MCF 10A (cell line): ENCODE results near the gene SLC46A1. TPM values are rescaled to one million over a fixed set of nuclear protein-coding genes. Genes with fewer than 3 reads are reported as not detected.

ENCODE experiments used
- BruUV-seq: library from RNA; stranded (reverse); fragments of 400-500 nt; replicated peaks from 2 replicates; lab custom pipeline; 2021; lab: Mats Ljungman, UMichigan
- CTCF ChIA-PET: fragments of 300-600 bp; sonication (Branson Sonifier 250); formaldehyde crosslinking; extraction: SDS; loops from one replicate; lab custom pipeline; 2021; ENCODE audit warnings: antibody characterized with exemption, inconsistent platforms; lab: Yijun Ruan, JAX
- POLR2A ChIA-PET: fragments of 300-600, 350-650 bp; sonication (Branson Sonifier 250); formaldehyde crosslinking; extraction: SDS; loops from one replicate; lab custom pipeline; 2020; ENCODE audit warnings: antibody characterized with exemption, inconsistent platforms; lab: Yijun Ruan, JAX
- DNase-seq: peaks from one replicate; pipeline ENCODE4 v3.0.0-alpha.2; 2018; ENCODE audit not compliant: unreplicated experiment
- H3K27ac Mint-ChIP-seq: one replicate; pipeline ENCODE4 v1.8.0; 2022; ENCODE audit warnings: mild to moderate bottlenecking, low read depth, mixed read lengths; ENCODE audit not compliant: unreplicated experiment
- H3K27me3 Mint-ChIP-seq: one replicate; pipeline ENCODE4 v1.8.0; 2022; ENCODE audit warnings: mixed read lengths; ENCODE audit not compliant: insufficient read depth, unreplicated experiment
- H3K36me3 Mint-ChIP-seq: one replicate; pipeline ENCODE4 v1.8.0; 2022; ENCODE audit warnings: mild to moderate bottlenecking, moderate library complexity, mixed read lengths; ENCODE audit not compliant: insufficient read depth, unreplicated experiment
- H3K4me1 Mint-ChIP-seq: one replicate; pipeline ENCODE4 v1.8.0; 2022; ENCODE audit warnings: mixed read lengths; ENCODE audit not compliant: insufficient read depth, unreplicated experiment
- H3K4me3 Mint-ChIP-seq: one replicate; pipeline ENCODE4 v1.8.0; 2022; ENCODE audit warnings: mild to moderate bottlenecking, moderate library complexity, mixed read lengths; ENCODE audit not compliant: unreplicated experiment
- H3K9me3 Mint-ChIP-seq: one replicate; pipeline ENCODE4 v1.8.0; 2022; ENCODE audit warnings: mixed read lengths; ENCODE audit not compliant: unreplicated experiment
- CTCF ChIP-seq: fragments of 200-600 bp; IDR thresholded peaks from one replicate; pipeline ENCODE4 v1.8.0; 2022; ENCODE audit warnings: antibody characterized with exemption, mild to moderate bottlenecking; ENCODE audit not compliant: unreplicated experiment
- intact Hi-C: fragments of 100-400 bp; cut with micrococcal nuclease; formaldehyde crosslinking; loops from 2 replicates; pipeline ENCODE4 v1.14.1; 2022
- total RNA-seq: library from RNA; stranded (reverse); gene quantifications from 2 replicates; pipeline ENCODE4 v1.2.3, GENCODE V29; 2022

Gene SLC46A1
- total RNA-seq, 1 experiment from 2014 or later, result 18.4 TPM

DNA sequence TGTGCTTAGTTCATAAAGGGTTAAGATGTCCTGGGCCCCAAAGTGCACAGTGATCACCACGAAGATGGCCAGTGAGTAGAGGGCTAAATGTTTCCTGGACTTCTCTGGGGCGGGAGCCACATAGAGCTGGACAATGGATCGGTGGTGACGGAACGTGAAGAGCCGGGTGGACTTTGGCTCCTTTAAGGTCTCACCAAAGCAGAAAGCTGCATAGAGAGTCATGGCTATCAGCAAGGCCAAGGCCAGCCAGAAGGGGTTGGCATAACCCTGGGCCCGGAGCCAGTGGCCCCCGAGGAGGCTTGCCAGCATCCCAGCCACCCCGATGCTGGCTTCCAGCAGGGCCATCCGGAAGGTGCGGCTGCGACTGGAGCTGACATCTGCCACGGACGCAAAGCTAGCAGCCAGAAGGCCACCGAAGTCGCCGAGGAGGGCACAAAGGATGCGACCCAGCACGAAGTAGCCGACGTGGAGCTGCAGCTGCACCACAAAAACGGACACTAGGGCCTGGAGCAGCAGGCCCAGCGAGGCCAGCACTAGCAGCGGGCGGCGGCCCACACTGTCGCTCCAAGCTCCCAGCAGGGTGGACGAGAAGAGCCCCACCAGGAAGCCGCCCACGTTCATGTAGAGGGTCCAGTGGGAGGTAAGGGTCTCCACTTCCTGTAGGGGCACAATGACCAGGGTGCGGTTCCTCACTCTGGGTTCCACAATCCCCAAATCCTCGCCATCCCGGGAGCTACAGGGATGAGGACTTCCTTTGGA, 1.0 kb downstream of the SLC46A1 start:
- CTCF ChIA-PET, result interaction anchor here (0.6 to 2.4 kb wide), 5 partner anchors 11 to 153 kb away, joined by 4 to 16 read pairs (median 4); no protein-coding TSS in a partner anchor
- H3K36me3 Mint-ChIP-seq, result peaks cover 30% of the 10 kb centered on the region
- BruUV-seq, result no TSS peak
- DNase-seq, result no peak
- H3K4me3 Mint-ChIP-seq, result peak overlapping the region; percentile 86
- no peaks in the 10 kb centered on the region for H3K27me3 Mint-ChIP-seq
- no peaks in the 10 kb centered on the region for H3K9me3 Mint-ChIP-seq
- intact Hi-C loops, result no loop called here
- H3K27ac Mint-ChIP-seq, result no peak overlapping the region
- no peak for TF ChIP-seq CTCF
- POLR2A ChIA-PET, result interaction anchor here (0.6 to 5.8 kb wide), 12 partner anchors 9 to 338 kb away, joined by 3 to 57 read pairs (median 7); partner anchors contain the start of genes IFT20, POLDIP2 and TNFAIP1
- H3K4me1 Mint-ChIP-seq, result peaks cover 23% of the 10 kb centered on the region

- H3K27ac Mint-ChIP-seq, result no peak overlapping the region
- peaks cover 30% of the 10 kb centered on the region for H3K36me3 Mint-ChIP-seq
- H3K9me3 Mint-ChIP-seq, result no peaks in the 10 kb centered on the region
- H3K4me3 Mint-ChIP-seq, result peak overlapping the region; percentile 86
- no TSS peak for BruUV-seq
- no peaks in the 10 kb centered on the region for H3K27me3 Mint-ChIP-seq
- ChIA-PET CTCF (interaction anchor here (0.6 to 2.4 kb wide), 5 partner anchors 12 to 152 kb away, joined by 4 to 16 read pairs (median 4); no protein-coding TSS in a partner anchor), POLR2A (interaction anchor here (0.7 to 5.4 kb wide), 6 partner anchors 8 to 338 kb away, joined by 3 to 57 read pairs (median 26); partner anchors contain the start of gene POLDIP2)
- peaks cover 23% of the 10 kb centered on the region for H3K4me1 Mint-ChIP-seq
- intact Hi-C loops, result no loop called here
- no peak for TF ChIP-seq CTCF
- DNase-seq, result no peak
These were observed 1.6 kb downstream of the SLC46A1 start for GRCh38 chr17:28404461-28404811.

DNA sequence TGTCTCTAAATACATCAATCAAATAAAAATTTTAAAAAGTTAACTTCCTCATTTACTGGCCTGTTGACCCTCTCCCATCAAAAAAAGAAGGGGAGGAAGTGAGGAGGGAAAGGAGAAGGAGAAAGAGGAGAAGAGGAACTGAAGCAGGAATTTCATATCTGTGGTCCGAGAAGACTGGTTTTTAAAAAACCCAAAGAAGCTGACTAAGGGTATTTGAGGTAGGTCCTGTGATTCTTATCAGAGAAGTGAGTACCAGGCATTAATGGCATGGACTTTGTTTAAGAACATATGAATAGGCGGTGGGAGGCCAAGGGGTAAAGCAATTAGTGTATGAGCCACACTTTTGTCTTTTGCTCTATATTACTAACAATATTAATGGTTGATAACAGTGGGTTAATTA, 2.0 kb downstream of the SLC46A1 start:
- H3K27ac Mint-ChIP-seq, result no peak overlapping the region
- TSS peak; percentile 20 for BruUV-seq
- ChIA-PET POLR2A (interaction anchor here (5.0 to 5.4 kb wide), 3 partner anchors 8 to 47 kb away, joined by 38 to 57 read pairs (median 49); partner anchors contain the start of gene POLDIP2), CTCF (interaction anchor here (0.6 to 2.4 kb wide), 3 partner anchors 12 to 89 kb away, joined by 3 to 16 read pairs (median 6); no protein-coding TSS in a partner anchor)
- peaks cover 30% of the 10 kb centered on the region for H3K36me3 Mint-ChIP-seq
- H3K4me1 Mint-ChIP-seq, result peaks cover 23% of the 10 kb centered on the region
- H3K27me3 Mint-ChIP-seq, result no peaks in the 10 kb centered on the region
- no peak for TF ChIP-seq CTCF
- DNase-seq, result no peak
- no peaks in the 10 kb centered on the region for H3K9me3 Mint-ChIP-seq
- intact Hi-C loops, result no loop called here
- peak overlapping the region; percentile 86 for H3K4me3 Mint-ChIP-seq

DNA sequence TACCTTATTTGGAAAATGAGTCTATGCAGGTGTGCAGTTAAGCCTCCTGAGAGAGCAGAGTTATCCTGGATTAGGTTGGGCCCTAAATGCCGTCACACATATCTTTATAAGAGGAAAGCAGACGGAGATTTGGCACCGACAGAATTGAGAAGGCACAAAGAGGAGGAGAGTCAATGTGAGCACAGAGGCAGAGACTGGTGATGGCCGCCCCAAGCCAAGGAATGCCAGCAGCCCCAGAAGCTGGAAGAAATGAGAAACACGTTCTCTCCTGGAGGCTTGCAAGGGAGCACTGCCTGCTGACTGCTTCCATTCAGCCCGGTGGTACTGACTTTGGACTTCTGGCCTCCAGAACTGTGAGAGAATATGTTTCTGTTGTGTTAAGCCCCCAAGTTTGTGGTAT, 3.2 kb downstream of the SLC46A1 start:
- ChIA-PET CTCF (interaction anchor here (1.5 to 3.9 kb wide), 2 partner anchors 11 to 13 kb away, joined by 3 to 18 read pairs; no protein-coding TSS in a partner anchor), POLR2A (no interaction called here)
- no peak overlapping the region for H3K4me3 Mint-ChIP-seq
- peaks cover 15% of the 10 kb centered on the region for H3K4me1 Mint-ChIP-seq
- H3K27me3 Mint-ChIP-seq, result no peaks in the 10 kb centered on the region
- H3K36me3 Mint-ChIP-seq, result peaks cover 34% of the 10 kb centered on the region
- intact Hi-C loops, result no loop called here
- H3K27ac Mint-ChIP-seq, result no peak overlapping the region
- no TSS peak for BruUV-seq
- no peak for DNase-seq
- no peak for TF ChIP-seq CTCF
- no peaks in the 10 kb centered on the region for H3K9me3 Mint-ChIP-seq
